ENCODE results near the gene RAB31. TPM values are rescaled to one million over a fixed set of nuclear protein-coding genes. Genes with fewer than 3 reads are reported as not detected.

Gene RAB31
- total RNA-seq, 4 donors from 2014 or later = 17.4 to 76.0 (median 45.0) TPM

DNA sequence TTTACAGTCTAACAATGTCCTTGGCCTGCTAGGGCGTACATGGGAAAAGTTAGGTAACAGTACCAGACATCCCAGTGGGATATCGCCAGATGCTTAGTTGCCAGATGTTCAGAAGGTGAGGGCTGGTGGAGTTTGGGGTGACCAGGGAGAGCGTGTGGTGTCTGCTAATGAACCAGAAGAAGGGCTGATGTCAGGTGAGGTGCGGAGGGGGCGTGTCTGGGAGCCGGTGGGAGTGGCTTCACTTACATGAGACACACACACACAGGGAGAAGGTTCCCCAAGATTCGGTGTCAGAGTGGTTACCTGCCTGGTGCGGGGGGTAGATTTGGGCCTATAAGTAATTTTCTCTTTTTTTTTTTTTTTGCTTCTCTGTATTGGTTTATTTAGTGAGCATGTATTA, 12.2 kb downstream of the RAB31 start:
- TF ChIP-seq POLR2A (IDR thresholded peaks at IDR 0.05) (no peak), CTCF (IDR thresholded peaks at IDR 0.05) (no peak)
- Histone ChIP-seq H3K4me1 (peaks cover 0 to 17% (median 9%) of the 10 kb centered on the region in 3 donors), H3K27ac (peak overlapping the region in 3 of 4 donors; percentile 22 to 65 (median 32)), H3K9me3 (no peaks in the 10 kb centered on the region), H3K36me3 (peaks cover 0 to 5% (median 0%) of the 10 kb centered on the region in 3 donors), H3K27me3 (no peaks in the 10 kb centered on the region), H3K4me3 (no peak overlapping the region)
- no peak for DNase-seq
- 67 to 88% methylated on average over 7 to 8 of the region's 8 CpGs for WGBS, 2 donors
- intact Hi-C loops (cut with DNase I) = no loop called here

- Histone ChIP-seq H3K4me3 (no peak overlapping the region), H3K9me3 (no peaks in the 10 kb centered on the region), H3K4me1 (peaks cover 0 to 17% (median 9%) of the 10 kb centered on the region in 3 donors), H3K36me3 (peaks cover 0 to 5% (median 0%) of the 10 kb centered on the region in 3 donors), H3K27me3 (no peaks in the 10 kb centered on the region), H3K27ac (no peak overlapping the region)
- TF ChIP-seq POLR2A (IDR thresholded peaks at IDR 0.05) (no peak), CTCF (IDR thresholded peaks at IDR 0.05) (no peak)
- intact Hi-C loops (cut with DNase I) = no loop called here
- DNase-seq = no peak
- 69 to 79% methylated on average over 9 of the region's 9 CpGs for WGBS, 2 donors
Observed at GRCh38 chr18:9721893-9722550, 13.9 kb downstream of the RAB31 start.

DNA sequence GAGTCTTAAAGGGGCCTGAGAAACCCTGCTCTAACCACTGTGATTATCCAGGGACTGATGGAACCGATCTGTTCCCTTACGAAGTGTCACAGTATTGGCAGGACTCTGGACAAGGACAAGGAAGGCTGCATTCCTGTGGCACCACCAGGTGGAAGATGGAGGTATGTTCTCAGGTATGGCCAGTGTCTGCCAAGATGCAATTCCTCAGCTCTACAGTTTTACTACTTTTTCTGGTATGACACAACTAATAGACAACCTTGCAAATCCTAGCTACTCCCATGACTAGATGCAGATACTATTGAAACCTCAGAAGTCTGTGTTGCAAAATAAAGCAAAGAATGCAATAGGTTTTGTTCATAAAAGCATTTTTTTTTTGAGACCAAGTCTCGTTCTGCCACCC, 14.6 kb downstream of the RAB31 start:
- WGBS, 2 donors = 54 to 60% methylated on average over 2 to 3 of the region's 3 CpGs
- intact Hi-C loops (cut with DNase I) = no loop called here
- H3K36me3 ChIP-seq = peaks cover 0 to 5% (median 0%) of the 10 kb centered on the region in 3 donors
- TF ChIP-seq CTCF (IDR thresholded peaks at IDR 0.05) (peak; percentile 26 to 78 (median 55)), POLR2A (IDR thresholded peaks at IDR 0.05) (no peak)
- H3K4me1 ChIP-seq = peaks cover 0 to 17% (median 9%) of the 10 kb centered on the region in 3 donors
- H3K4me3 ChIP-seq = no peak overlapping the region
- no peaks in the 10 kb centered on the region for H3K27me3 ChIP-seq
- H3K9me3 ChIP-seq = no peaks in the 10 kb centered on the region
- DNase-seq = no peak
- H3K27ac ChIP-seq = no peak overlapping the region

- Histone ChIP-seq H3K4me1 (peaks cover 0 to 9% (median 0%) of the 10 kb centered on the region in 3 donors), H3K27ac (no peak overlapping the region), H3K9me3 (no peaks in the 10 kb centered on the region), H3K36me3 (peaks cover 0 to 5% (median 0%) of the 10 kb centered on the region in 3 donors), H3K27me3 (no peaks in the 10 kb centered on the region), H3K4me3 (no peak overlapping the region)
- DNase-seq = no peak
- TF ChIP-seq CTCF (IDR thresholded peaks at IDR 0.05) (no peak), POLR2A (IDR thresholded peaks at IDR 0.05) (no peak)
- intact Hi-C loops (cut with DNase I) = no loop called here
- WGBS, 2 donors = 87 to 95% methylated on average over 1 to 5 of the region's 5 CpGs
Observed at GRCh38 chr18:9724797-9725585, 16.9 kb downstream of the RAB31 start.

GRCh38 chr18:9726175-9726574, 18.1 kb downstream of the RAB31 start:
- intact Hi-C loops (cut with DNase I) = no loop called here
- H3K27ac ChIP-seq = no peak overlapping the region
- TF ChIP-seq POLR2A (IDR thresholded peaks at IDR 0.05) (no peak), CTCF (IDR thresholded peaks at IDR 0.05) (no peak)
- no peaks in the 10 kb centered on the region for H3K27me3 ChIP-seq
- H3K9me3 ChIP-seq = no peaks in the 10 kb centered on the region
- WGBS, 2 donors = 77 to 85% methylated on average over 3 to 5 of the region's 5 CpGs
- H3K4me3 ChIP-seq = no peak overlapping the region
- peaks cover 0 to 5% (median 0%) of the 10 kb centered on the region in 3 donors for H3K36me3 ChIP-seq
- peaks cover 0 to 3% (median 0%) of the 10 kb centered on the region in 3 donors for H3K4me1 ChIP-seq
- no peak for DNase-seq
